RCC 7860 (cell line): ENCODE measurements around the gene FBXO48.
"Not testable (repeated sequence)": the region's sequence is repeated elsewhere in the genome, so short reads cannot be mapped to it uniquely, and the experiment has no call there.

Experiments
- DNase-seq: peaks from one replicate; pipeline ENCODE4 v3.0.0-alpha.2; 2015; ENCODE audit warnings: low spot score
- FAIRE-seq: peaks from 2 replicates; lab custom pipeline; 2012; peaks lifted over from hg19 to GRCh38; lab: Jason Lieb, UNC

The FBXO48 gene, protein sequence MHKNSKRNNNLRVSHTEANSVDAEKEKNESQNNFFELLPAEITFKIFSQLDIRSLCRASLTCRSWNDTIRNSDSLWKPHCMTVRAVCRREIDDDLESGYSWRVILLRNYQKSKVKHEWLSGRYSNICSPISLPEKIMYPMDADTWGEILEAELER

DNA sequence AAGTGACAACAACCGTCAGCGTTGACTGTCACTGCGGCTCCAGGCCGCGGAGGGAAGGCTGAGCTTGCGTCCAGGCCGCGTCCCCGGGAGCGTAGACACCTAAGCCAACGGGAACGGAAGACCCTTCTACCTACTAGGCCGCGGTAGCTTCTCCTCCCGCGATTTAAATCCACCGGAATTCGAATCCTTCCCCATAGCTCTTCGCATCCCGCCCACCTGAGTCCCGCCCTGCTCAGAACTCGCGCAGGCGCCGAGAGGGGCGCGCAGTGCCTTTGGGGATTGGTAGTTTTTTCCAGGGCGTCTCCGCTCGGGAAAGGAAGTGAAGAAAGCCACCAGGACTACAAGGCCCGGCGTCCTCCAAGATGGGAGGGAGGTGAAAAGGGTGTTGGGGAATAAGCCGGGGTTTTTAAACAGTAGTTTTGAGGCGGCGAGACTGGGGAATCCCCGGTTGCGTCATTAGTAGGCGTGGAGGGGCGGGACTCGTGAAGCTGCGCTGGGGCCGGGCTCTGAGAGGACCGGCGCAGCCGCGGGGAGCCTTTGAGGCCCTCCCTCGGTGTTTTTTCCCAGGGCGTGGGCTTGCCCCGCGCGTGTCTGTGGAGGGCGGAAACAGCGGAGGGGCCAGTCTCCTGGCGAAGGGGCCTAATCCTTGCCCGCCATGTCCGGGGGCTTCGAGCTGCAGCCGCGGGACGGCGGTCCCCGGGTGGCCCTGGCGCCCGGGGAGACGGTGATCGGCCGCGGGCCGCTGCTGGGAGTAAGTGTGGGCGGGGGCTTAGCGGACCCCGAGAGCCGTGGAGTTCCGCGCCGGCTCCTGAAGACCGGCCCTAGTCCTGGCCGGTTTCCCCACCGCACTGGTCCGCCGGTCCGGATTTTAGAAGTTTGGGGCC lies at the start of gene FBXO48, which contains the start of gene APLF:
TSS of gene FBXO48 (minus strand) at position 218 of the 884 bp plus-strand sequence. CDS start 2,149 bp downstream, outside the sequence.
TSS of gene APLF (plus strand) at position 509 of the 884 bp plus-strand sequence. CDS start at position 656, 147 bp downstream.
- FAIRE-seq (peak; percentile 91), DNase-seq (peak; percentile 94)

DNA sequence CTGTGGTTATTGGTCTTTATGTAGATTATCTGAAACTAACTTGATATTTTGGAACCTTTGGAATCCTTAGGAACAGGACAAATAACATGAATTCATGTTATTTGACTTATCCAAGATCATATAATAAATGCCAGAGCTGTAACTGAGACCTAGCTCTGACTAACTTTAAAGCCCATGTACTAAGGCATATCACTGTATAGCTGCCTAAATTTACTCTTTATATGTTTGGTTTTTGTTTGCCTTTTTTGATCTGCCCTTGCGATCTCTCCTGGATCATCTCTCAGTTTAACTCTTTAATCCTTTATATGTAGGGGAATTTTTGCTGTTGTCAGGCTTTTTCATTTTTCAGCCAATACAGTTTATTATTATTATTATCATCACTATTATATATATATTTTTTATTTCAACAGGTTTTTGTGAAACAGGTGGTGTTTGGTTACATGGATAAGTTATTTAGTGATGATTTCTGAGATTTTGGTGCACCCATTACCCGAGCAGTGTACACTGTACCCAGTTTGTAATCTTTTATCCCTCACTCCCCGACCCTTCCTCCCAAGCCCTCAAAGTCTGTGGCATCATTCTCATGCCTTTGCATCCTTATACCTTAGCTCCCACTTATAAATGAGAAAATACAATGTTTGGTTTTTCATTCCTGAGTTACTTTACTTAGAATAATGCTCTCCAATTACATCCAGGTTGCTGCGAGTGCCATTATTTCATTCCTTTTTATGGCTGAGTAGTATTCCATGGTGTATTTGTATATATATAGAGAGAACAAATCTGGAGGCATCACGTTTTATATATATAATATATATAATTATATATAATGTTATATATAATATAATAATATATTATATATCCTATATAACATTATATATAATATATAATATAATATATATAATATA lies 49.2 kb upstream of the FBXO48 start:
- DNase-seq, result no peak
- no peak for FAIRE-seq

DNA sequence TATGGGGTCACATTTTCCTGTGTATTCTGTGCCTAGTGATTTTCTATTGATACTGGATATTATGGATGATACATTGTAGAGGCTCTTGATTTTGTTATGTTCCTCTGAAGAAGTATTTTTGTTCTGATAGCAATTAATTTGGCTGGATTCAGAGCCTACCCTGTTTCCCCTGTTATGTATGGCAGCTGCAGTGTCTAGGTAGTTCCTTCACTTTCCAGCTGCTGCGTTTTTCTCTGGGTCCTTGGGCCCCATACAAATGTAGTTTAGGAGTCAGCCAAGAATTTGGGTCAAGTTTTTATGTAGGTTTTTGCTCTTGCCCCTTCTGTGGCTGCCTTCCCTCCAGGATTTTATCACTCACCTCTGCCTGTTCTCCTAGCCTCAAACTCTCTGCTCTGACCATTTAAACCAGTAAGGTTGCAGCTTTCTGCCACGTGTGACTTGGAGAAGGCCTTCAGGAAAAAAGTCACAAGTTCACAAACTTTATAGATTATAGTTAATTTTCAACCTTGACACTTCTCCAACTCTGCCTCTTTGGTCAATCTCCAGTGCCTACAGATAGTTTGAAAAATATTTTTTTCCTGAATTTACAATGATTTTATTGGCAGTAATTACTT lies 47.3 kb upstream of the FBXO48 start:
- DNase-seq, result no peak
- FAIRE-seq, result no peak

DNA sequence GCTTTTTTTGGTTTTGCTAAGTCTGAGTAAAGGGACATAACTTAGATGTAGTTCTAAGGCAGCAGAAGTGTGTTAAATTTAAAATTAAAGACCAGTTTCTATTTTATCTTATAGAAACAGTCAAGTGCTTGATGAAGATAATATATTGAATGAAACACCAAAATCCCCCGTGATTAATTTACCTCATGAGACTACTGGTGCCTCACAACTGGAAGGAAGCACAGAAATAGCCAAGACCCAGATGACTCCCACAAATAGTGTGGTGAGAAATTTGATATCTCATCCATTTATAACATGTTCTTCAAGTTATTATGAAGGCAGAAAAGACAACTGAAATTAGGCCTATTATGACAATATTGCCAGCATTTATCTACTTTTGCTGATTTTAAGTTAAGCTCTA lies 45.9 kb upstream of the FBXO48 start:
- no peak for FAIRE-seq
- DNase-seq, result no peak

DNA sequence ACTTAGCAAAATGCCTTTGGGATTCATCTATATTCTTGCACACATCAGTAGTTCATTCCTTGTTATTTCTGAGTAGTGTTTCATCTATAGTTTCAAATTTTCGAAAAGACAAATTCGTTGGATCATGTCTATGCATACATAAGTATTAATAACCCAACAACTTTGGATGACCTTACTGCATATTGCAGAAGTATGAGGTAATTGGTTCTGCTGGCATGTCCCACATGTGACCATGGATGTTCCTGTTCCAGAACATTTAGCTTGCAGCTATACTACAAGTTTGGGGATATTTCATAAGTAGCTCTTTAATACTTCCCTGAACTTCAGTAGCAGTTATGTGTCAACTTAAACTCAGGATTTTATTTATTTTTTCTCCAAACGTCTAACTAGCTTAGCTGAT lies 45.2 kb upstream of the FBXO48 start:
- FAIRE-seq (no peak), DNase-seq (no peak)

DNA sequence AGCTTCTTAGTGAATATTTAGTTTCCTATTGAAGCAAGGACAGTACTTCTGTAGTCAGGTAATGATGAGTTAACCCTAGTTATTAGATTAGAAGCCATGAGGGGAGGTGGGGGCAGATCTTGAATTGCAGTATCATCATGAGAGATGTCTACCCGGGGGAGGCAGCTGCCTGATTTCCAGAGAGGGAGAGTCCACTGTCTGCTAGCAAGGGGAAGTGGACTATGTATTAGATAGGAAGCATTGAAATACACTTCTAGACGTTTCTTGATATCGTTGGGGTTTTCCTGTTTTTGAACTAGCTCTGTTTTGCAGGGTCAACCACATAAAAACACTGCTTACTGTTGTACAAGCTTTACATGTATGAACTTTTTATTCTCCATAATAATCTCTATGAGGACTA lies 39.1 kb upstream of the FBXO48 start:
- DNase-seq (no peak), FAIRE-seq (no peak)

DNA sequence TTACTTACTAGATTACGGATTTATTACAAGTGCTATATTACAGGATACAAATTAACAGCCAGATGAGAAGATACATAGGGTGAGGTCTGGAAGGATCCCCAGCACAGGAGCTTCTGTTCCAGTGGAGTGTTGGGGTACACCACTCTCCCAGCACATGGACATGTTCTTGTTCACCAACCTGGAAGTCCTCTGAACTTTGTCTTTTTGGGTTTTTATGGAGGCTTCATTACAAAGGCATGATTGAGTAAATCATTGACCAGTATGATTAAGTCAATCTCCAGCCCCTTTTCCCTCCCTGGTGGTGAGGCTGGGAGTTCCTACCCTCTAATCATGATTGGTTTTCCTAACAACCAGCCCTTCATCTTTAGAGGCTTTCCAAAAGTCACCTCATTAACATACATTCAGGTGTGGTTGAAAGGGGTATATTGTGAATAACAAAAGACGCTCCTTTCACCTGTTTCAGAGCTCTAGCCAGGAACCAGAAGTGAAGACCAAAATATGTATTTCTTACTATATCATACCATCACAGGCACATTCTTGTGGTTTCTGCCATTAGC lies 38.6 kb upstream of the FBXO48 start:
- FAIRE-seq (no peak), DNase-seq (no peak)

DNA sequence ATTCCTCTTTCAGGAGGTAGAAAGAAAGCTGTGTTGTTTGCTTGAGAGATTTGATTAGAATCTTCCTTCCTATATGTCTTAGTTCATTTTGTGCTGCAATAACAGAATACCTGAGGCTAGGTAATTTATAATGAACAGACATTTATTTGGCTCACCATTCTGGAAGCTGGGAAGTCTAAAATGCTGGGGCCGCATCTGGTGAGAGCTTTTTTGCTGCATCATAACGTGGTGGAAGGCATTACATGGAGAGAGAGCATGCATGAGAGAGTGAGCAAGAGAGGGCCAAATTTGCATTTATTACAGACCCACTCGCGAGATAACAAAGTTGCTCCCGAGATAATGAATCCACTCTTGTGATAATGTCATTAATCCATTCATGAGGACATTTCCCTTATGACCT lies 34.7 kb upstream of the FBXO48 start:
- no peak for FAIRE-seq
- no peak for DNase-seq

DNA sequence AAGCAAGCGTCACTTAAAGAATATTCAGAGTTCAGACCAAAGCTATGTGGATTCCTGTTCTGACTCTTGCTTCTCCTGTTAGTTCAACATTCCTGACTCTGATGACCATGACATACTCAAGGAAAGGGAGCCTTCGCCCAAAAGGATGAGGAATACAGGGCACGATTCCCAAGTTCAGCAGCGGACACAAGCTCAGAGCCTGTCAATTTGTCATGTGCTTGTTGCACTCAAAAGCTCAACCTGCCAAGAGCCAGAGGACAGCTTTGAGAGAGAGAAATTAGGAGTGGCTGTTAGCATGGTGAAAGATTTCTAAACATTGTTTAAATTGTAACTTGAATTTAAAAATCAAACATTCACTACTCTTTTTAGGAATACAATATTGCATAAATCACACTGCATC lies 33.6 kb upstream of the FBXO48 start:
- DNase-seq (no peak), FAIRE-seq (no peak)

DNA sequence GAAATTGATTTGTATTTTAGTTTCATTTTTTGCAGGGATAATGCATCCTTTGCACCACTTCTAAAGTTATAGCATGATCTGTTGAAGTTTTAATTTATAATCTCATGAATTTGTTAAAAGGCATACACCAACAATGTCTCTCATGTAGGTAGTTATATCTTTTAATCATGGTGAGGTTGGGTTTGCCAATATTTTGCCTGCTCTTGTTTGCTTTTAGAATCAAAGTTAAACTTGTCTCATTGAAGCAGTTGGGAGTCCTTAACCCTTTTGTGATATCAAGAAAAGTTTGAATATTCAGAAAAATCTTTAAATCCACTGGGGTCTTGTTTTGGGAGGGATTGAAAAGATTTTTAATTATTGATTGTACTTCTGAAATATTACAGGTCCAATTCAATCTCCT lies 32.0 kb upstream of the FBXO48 start:
- FAIRE-seq, result no peak
- DNase-seq, result no peak

DNA sequence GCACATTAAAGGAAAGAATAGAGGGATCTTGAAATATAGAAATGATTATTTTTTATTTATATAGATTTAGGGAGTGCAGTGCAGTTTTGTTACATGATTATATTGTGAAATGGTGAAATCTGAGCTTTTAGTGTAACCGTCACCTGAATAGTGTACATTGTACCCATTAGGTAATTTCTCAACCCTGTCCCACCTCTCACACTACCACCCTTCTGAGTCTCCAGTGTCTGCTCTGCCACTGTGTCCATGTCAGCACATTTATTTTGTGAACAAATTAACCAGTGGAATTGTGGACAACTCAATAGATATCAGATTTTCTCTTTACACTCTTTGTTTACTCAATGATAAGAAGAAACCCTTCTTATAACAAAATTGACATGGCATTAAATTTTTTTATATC lies 24.5 kb upstream of the FBXO48 start:
- no peak for DNase-seq
- no peak for FAIRE-seq

DNA sequence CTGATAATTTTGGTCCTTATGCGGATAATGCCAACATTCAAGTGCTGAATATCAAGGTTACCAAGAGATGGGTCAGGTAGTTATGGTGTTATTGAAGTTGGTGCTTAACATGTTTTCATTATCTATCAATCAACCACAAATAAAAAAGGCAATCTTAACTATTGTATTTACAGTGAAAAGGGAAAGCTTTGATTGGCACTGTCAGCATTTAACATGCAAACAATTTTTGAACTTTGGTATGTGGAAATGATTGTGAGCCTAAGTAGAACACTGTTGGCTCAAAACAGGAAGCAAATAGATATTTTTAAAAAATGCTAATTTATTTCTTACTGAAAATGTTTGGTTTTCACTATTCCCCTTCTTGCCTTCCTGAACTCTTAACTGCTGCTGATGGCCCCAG lies 22.2 kb upstream of the FBXO48 start:
- no peak for FAIRE-seq

DNA sequence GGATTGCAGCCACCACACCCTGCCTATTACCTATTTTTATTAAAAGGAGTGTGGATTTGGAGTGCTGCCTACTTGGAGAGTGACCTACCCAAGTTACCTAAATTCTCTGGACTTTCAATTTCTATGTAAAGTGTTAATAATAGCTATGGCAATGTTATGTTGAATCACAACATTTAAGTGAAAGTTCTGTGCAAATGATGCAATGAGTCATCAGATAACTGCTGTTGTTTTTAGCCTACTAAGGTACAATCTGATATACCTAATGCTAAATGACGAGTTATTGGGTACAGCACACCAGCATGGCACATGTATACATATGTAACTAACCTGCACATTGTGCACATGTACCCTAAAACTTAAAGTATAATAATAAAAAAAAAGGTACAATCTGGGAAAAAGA lies 21.5 kb upstream of the FBXO48 start:
- not testable (repeated sequence) for FAIRE-seq, DNase-seq

More for the DNA sequence above, 22.2 kb upstream of the FBXO48 start:
- no peak for DNase-seq

DNA sequence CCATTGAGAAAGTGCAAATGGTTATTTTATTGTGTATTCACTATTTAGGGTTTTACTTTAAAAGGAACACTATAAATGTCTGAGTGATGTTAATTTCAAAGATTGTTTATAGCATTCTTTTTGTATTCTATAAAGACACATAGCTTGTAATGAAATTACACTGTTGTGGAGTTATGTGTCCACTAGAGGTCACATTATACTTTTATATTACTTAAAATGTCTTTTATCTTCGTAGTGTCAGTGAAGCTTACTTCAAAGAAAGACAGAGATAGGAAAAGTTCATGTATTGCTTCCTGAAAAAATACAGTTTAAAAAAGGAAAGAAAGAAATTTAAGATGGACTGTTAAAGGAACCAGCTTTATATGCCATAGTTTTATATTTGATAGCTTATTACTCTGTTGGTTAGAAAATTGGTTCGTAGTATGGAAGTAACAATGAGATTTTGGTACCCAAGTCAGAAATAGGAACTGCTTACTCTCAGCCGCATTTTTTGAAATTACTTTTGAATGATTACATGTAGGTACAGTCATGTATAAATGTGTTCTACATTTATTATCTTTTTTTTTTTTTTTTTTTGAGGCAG lies 20.8 kb upstream of the FBXO48 start:
- DNase-seq (peak; percentile 26), FAIRE-seq (peak; percentile 88)

DNA sequence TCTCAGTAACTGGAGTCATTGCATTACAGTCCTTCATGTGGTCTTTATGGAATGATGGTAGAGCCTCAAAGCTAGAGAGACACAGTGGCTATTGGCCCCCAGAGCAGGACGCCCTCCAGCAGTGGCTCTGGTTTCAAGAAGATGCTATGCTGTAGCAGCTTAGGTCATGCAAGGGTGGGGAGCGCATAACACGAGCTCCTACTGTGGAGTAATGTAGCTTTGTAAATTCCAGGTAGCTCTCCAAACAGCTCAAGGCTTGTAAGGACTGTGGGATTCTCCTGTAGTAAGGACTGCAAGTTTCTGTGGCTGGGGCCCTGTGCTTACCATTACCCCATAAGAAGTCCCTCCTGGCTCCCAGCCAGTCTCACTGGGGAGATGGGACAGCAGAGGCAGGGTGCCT lies 15.9 kb upstream of the FBXO48 start:
- FAIRE-seq (no peak), DNase-seq (no peak)

DNA sequence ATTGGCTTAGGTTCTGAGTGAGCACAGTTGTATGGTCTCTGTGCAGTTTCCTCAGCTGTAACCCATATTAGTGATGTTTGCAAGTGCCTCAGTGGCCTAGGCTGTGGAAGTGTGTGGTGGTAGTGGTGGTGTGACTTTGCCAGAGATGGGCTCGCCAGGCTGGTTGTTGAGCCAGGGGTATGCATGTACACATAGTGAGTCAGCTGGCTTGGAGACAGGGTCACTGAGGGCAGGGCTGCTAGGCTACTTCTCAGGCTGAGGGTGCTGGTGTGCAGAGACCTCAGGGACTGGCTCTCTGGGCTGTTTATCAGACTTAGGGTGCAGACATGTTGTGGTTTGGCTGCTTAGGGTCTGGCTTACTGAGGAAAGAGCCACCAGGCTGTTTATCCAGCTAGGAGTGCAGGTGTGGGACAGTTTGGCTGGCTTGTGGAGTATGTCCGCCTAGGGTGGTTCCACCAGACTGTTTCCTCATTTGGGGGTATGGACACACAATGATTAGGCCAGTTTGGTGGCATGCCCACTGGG lies 15.3 kb upstream of the FBXO48 start:
- FAIRE-seq (no peak), DNase-seq (no peak)

DNA sequence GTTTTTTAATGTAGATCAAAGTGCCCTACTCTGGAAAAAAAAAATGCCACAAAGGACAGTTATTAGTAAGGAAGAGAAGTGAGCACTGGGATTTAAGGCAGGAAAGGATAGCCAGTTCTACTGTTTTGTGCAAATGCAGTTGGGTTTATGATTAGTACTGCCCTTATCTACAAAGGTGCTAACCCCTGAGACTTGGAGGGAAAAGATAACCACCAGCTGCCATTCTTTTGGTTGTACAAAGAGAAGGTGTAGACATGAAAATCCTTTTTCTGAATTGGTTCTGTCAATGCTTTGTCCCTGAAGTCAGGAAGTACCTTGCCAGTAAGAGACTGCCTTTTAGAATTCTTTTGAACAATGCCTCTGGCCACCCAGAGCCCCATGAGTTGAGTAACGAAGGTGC lies 11.6 kb upstream of the FBXO48 start:
- no peak for FAIRE-seq

DNA sequence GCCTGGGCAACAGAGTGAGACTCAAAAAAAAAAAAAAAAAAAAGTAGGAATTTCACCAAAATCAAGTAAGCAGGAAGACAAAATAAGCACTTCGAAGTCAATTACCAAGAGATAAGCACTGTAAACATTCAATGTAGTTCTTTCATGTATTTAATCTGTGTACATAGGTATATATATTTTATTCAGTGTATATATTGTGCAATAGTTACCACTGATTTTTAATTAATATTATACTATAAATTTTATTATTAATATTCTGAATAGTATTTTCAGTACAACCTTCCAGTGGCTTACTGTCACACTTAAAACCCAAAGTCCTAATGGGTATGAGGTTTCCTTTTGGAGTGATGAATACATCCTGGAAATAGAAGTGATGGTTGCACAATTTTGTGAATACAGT lies 9.4 kb upstream of the FBXO48 start:
- FAIRE-seq (no peak), DNase-seq (no peak)

More for the DNA sequence above, 11.6 kb upstream of the FBXO48 start:
- DNase-seq, result no peak

DNA sequence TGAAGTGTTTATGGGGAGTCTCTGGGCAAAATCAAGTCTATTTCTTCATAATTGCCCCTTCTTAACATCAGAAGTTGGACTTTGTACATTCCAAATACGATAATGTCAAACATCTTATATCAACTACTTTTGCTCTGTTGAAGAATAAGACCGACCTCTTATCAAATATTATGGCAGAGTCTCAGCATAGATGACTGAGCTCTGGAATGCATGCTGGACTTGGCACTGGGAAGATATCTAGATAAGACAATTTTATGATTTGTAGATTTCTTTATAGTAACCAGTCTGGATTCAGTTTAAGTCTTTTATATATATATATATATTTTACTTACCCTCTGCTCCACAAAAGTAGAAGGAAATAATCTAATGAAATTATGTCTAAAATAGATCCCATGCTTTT lies 8.5 kb upstream of the FBXO48 start:
- FAIRE-seq (no peak), DNase-seq (no peak)

DNA sequence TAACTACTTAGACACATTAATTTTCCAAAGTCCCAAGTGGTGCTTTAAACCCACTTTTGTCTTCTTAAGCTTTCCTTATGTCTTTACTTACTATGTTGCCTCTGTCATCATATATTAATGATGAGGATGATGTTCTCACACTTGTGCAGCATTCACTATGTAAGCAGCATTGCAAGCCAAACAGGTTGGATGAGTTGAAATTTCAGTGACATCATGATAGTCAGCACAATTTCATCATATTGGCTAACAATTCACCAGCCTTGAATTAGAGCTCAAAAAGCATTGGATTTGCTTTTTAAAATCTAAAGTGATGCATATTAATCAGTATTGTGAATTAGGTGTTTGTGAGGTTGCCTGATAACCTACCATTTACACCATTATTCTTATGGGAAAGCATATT lies 8.0 kb upstream of the FBXO48 start:
- no peak for DNase-seq
- no peak for FAIRE-seq
